ENCODE data around the gene SMARCAD1.
A peak's percentile ranks its signal among the peaks of the same experiment; 100 is the strongest.
"Not testable (repeated sequence)": the region's sequence is repeated elsewhere in the genome, so short reads cannot be mapped to it uniquely, and the experiment has no call there.

Gene SMARCAD1

GRCh38 chr4:94333866-94334265, 126.2 kb downstream of the SMARCAD1 start:
- TF ChIP-seq CTCF (IDR thresholded peaks at IDR 0.05; ENCODE audit: control insufficient read depth, extremely low read depth, insufficient read depth) = no peak
- no peak overlapping the region for H3K4me3 ChIP-seq (ENCODE audit: low read depth, low read length)
- DNase-seq (ENCODE audit: low read depth) = no peak

GRCh38 chr4:94334476-94334875, 126.8 kb downstream of the SMARCAD1 start:
- DNase-seq (ENCODE audit: low read depth) = no peak
- no peak overlapping the region for H3K4me3 ChIP-seq (ENCODE audit: low read depth, low read length)
- TF ChIP-seq CTCF (IDR thresholded peaks at IDR 0.05; ENCODE audit: control insufficient read depth, extremely low read depth, insufficient read depth) = no peak

GRCh38 chr4:94334962-94335361, 127.3 kb downstream of the SMARCAD1 start:
- peak; percentile 95 for DNase-seq (ENCODE audit: low read depth)
- TF ChIP-seq CTCF (IDR thresholded peaks at IDR 0.05; ENCODE audit: control insufficient read depth, extremely low read depth, insufficient read depth) = no peak
- H3K4me3 ChIP-seq (ENCODE audit: low read depth, low read length) = no peak overlapping the region

DNA sequence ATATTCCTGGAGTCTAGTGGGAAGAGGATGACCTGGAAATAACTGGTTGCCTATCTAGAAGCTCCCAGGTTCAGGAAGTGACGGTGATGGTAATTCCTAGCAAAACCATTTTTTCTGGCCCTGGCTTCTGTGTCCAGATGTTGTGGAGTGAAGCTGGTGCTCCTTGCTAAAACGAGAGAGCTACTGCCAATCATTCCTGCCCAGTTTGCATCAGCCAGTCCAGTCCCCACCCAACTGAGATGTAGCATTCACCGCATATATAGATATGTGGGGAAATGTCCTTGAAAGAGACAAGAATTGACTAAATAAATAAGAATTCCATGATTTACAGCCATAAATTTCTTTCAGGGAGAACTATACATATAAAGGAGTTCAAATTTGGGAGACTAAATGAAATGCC, 128.6 kb downstream of the SMARCAD1 start:
- no peak overlapping the region for H3K4me3 ChIP-seq (ENCODE audit: low read depth, low read length)
- TF ChIP-seq CTCF (IDR thresholded peaks at IDR 0.05; ENCODE audit: control insufficient read depth, extremely low read depth, insufficient read depth) = no peak
- DNase-seq (ENCODE audit: low read depth) = no peak

DNA sequence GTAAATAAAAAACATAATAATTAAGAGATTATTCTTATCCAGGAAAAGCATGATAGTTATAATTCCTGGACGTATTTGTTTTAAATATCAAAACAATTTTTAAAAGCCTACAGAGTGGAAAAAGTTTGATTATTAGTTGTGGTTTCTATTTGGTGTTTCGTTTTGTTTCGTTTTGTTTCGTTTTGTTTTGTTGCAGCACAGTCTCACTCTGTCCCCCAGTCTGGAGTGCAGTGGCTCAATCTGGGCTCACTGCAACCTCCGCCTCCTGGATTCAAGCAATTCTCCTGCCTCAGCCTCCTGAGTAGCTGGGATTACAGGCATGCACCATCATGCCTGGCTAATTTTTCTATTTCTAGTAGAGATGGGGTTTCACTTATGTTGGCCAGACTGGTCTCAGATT, 129.1 kb downstream of the SMARCAD1 start:
- DNase-seq (ENCODE audit: low read depth); H3K4me3 ChIP-seq (ENCODE audit: low read depth, low read length): not testable (repeated sequence)

- DNase-seq (ENCODE audit: low read depth) = peak; percentile 97
- H3K4me3 ChIP-seq (ENCODE audit: low read depth, low read length) = no peak overlapping the region
- no peak for TF ChIP-seq CTCF (IDR thresholded peaks at IDR 0.05; ENCODE audit: control insufficient read depth, extremely low read depth, insufficient read depth)
These were observed 131.2 kb downstream of the SMARCAD1 start for GRCh38 chr4:94338681-94339351.

- TF ChIP-seq CTCF (IDR thresholded peaks at IDR 0.05; ENCODE audit: control insufficient read depth, extremely low read depth, insufficient read depth) = no peak
- no peak overlapping the region for H3K4me3 ChIP-seq (ENCODE audit: low read depth, low read length)
- DNase-seq (ENCODE audit: low read depth) = no peak
These were observed 132.1 kb downstream of the SMARCAD1 start for GRCh38 chr4:94339779-94340178.
